Glutamatergic neuron (in vitro differentiated cells): Measurements from ENCODE around the gene RFC5. TPM values are rescaled to one million over a fixed set of nuclear protein-coding genes. Genes with fewer than 3 reads are reported as not detected.

Source experiments
- DNase-seq: peaks from one replicate; pipeline ENCODE4 v3.0.0; 2022
- H3K27ac Mint-ChIP-seq: one replicate; pipeline ENCODE4 v1.8.0; 2020; ENCODE audit warnings: mild to moderate bottlenecking, mixed read lengths, inconsistent platforms; ENCODE audit not compliant: unreplicated experiment
- H3K27me3 Mint-ChIP-seq: one replicate; pipeline ENCODE4 v1.8.0; 2020; ENCODE audit warnings: mild to moderate bottlenecking, moderate library complexity, mixed read lengths, inconsistent platforms; ENCODE audit not compliant: unreplicated experiment
- H3K36me3 Mint-ChIP-seq: one replicate; pipeline ENCODE4 v1.8.0; 2020; ENCODE audit warnings: mild to moderate bottlenecking, mixed read lengths, inconsistent platforms; ENCODE audit not compliant: unreplicated experiment
- H3K4me1 Mint-ChIP-seq: one replicate; pipeline ENCODE4 v1.8.0; 2020; ENCODE audit warnings: mild to moderate bottlenecking, low read depth, mixed read lengths, inconsistent platforms; ENCODE audit not compliant: unreplicated experiment
- H3K4me3 Mint-ChIP-seq: one replicate; pipeline ENCODE4 v1.8.0; 2020; ENCODE audit warnings: mild to moderate bottlenecking, mixed read lengths, inconsistent platforms; ENCODE audit not compliant: unreplicated experiment
- H3K9me3 Mint-ChIP-seq: one replicate; pipeline ENCODE4 v1.8.0; 2020; ENCODE audit warnings: mild to moderate bottlenecking, moderate library complexity, mixed read lengths, inconsistent platforms; ENCODE audit not compliant: unreplicated experiment
- long read RNA-seq: library from polyadenylated mRNA; unstranded; transcript quantifications from one replicate; pipeline ENCODE4 v2.0.0, GENCODE V29; 2020; ENCODE audit not compliant: unreplicated experiment
- total RNA-seq: library from RNA; stranded (reverse); fragmentation: NEBNext Ultra II Directional; extraction: Animal tissue kit (Norgen Biotek cat#: 25700); gene quantifications from one replicate; pipeline ENCODE4 v1.2.1, GENCODE V29; 2021; ENCODE audit not compliant: unreplicated experiment
- TF ChIP-seq, protein P1 (sequence below): fragments of 200-600 bp; sonication (generic); IDR thresholded peaks from one replicate; pipeline ENCODE4 v1.5.0; 2021; ENCODE audit not compliant: partially characterized antibody, unreplicated experiment

Gene RFC5, protein sequence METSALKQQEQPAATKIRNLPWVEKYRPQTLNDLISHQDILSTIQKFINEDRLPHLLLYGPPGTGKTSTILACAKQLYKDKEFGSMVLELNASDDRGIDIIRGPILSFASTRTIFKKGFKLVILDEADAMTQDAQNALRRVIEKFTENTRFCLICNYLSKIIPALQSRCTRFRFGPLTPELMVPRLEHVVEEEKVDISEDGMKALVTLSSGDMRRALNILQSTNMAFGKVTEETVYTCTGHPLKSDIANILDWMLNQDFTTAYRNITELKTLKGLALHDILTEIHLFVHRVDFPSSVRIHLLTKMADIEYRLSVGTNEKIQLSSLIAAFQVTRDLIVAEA
- total RNA-seq, result 8.4 TPM
- long read RNA-seq, transcript RFC5-204 (11 exons, 1,655 nt), result major isoform, 6 of 11 reads
- long read RNA-seq, partial matches to known transcripts, result 0 of 11 reads
- long read RNA-seq, other reads (novel, unspliced or antisense), result 5 of 11 reads

DNA sequence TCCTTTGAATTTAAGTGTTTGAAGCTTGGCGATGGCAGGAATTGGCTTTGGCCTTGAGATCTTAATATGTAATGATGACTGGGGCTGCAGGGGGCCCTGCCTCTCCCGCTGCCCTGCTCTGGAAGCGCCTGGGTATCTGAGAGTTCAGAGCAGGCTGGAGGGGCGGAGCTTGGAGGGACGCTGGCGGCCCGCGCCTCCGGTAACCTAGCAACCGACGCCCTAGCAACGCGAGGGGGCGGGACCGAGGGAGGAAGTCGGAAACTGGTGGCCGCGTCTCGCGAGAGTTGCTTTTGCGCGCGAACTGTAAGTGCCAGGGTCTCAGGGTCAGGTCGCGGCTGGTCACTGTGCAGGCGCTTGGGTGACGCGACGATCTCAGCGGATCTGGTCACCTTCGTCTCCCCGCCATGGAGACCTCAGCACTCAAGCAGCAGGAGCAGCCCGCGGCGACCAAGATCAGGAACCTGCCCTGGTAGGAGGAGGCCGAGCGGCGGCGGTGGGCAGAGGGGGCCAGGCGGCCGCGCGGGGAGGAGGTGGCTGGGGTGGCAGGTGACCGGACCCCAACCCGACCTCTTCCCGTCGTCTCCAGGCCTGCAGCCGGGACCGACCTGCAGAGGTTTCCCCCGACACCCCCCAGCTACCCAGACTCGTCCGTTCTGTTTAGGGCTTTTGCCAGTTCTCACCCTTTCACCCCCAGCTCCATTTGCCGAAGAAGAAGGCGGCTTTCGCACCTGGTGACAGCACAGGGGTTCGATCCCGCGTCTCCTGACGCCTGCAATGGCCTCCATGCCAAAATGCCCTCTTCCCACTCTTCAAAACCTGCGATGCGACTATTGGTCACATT, at the start of gene RFC5:
Gene RFC5 (plus strand): TSS at position 280 of the 841 bp plus-strand sequence. CDS start 125 bp downstream, at position 405.
- Mint-ChIP-seq H3K36me3 (no peaks in the 10 kb centered on the region), H3K4me1 (no peaks in the 10 kb centered on the region), H3K27me3 (no peaks in the 10 kb centered on the region), H3K4me3 (peak within 1 kb of the TSS; percentile 86), H3K27ac (peak within 1 kb of the TSS; percentile 8), H3K9me3 (peaks cover 2% of the 10 kb centered on the region)
- peak; percentile 100 for DNase-seq
- TF ChIP-seq, protein P1, sequence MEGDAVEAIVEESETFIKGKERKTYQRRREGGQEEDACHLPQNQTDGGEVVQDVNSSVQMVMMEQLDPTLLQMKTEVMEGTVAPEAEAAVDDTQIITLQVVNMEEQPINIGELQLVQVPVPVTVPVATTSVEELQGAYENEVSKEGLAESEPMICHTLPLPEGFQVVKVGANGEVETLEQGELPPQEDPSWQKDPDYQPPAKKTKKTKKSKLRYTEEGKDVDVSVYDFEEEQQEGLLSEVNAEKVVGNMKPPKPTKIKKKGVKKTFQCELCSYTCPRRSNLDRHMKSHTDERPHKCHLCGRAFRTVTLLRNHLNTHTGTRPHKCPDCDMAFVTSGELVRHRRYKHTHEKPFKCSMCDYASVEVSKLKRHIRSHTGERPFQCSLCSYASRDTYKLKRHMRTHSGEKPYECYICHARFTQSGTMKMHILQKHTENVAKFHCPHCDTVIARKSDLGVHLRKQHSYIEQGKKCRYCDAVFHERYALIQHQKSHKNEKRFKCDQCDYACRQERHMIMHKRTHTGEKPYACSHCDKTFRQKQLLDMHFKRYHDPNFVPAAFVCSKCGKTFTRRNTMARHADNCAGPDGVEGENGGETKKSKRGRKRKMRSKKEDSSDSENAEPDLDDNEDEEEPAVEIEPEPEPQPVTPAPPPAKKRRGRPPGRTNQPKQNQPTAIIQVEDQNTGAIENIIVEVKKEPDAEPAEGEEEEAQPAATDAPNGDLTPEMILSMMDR, result no peak

DNA sequence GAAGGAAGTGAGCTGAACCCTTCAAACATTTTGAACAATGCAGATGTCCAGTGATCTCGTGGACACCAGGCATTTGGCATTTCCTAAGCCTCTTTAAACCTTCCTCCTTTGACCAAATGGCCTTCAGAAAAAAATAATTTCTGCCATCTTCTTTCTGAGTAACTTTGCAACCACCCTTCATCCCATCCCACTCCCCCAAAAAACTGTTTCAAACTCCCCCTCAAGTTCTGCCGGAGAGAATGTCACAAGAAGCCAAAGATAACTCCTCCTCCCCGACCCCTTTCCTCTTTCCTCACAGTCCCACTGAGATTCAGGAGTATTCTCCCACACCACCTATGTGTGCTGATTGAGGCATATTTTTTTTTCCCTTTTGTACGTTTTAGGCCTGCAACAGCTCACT, 49.5 kb upstream of the RFC5 start:
- TF ChIP-seq, protein P1, result no peak
- H3K27me3 Mint-ChIP-seq, result peaks cover 13% of the 10 kb centered on the region
- no peak for DNase-seq
- H3K4me1 Mint-ChIP-seq, result peaks cover 5% of the 10 kb centered on the region
- H3K9me3 Mint-ChIP-seq, result peaks cover 2% of the 10 kb centered on the region
- H3K27ac Mint-ChIP-seq, result no peak overlapping the region
- H3K36me3 Mint-ChIP-seq, result peaks cover 11% of the 10 kb centered on the region
- peak overlapping the region; percentile 95 for H3K4me3 Mint-ChIP-seq

DNA sequence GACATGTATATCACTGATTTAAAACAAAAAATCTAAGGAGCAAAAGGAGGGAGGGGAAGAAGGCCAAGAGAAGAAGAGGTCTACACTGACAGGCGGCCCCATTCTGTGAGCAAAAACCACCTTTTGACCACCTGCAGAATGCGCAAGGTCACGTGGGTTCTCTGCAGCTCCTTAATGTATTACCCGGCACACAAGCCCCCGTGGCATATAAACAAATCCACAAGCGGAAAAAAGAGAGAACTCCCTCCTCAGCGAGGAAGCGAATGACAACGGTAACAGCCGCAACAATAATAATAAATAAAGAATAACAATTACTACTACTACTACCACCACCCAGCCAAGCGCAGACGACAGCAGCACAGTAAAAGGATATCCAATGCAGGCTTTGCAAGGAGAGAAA, 49.0 kb upstream of the RFC5 start:
- H3K4me3 Mint-ChIP-seq, result peak overlapping the region; percentile 95
- peaks cover 5% of the 10 kb centered on the region for H3K4me1 Mint-ChIP-seq
- H3K27me3 Mint-ChIP-seq, result peaks cover 13% of the 10 kb centered on the region
- TF ChIP-seq, protein P1, result no peak
- H3K27ac Mint-ChIP-seq, result no peak overlapping the region
- no peak for DNase-seq
- H3K36me3 Mint-ChIP-seq, result peaks cover 11% of the 10 kb centered on the region
- peaks cover 2% of the 10 kb centered on the region for H3K9me3 Mint-ChIP-seq

DNA sequence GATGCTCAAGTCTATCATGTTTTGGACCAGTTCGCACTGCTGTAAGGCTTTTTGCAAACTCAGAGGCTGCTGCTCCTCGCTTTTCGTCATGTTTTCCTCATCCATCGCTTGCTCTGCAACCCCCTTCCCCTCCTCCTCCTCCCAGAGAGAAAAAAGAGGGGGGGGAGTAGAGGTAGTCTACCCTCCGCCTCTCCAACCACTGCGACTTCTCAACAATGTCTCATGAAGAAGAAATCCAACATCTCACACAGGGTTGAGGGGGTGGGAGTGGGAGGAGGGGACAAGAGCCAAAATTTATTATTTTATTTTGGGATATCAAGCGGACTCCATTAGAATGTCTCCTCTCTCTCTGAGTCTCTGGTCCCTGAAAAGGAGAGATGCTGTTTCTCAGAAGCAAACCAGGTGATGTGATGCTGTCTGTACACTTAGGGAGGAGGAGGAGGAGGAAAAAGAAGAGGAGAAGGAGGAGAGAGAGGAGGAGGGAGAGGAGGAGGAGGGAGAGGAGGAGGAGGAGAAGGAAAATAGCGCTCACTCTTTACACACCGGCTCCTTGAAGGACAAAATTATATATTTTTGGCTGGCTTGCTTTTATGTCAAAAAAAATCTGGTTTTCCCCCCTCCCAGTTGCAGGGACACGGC, 48.2 kb upstream of the RFC5 start:
- Mint-ChIP-seq H3K4me1 (peaks cover 5% of the 10 kb centered on the region), H3K27me3 (peaks cover 13% of the 10 kb centered on the region), H3K36me3 (peaks cover 14% of the 10 kb centered on the region), H3K27ac (peak overlapping the region; percentile 17), H3K4me3 (peak overlapping the region; percentile 95), H3K9me3 (peaks cover 4% of the 10 kb centered on the region)
- DNase-seq, result no peak
- TF ChIP-seq, protein P1, result no peak
